HepG2 (cell line): ENCODE data around the gene VPS52. TPM values are rescaled to one million over a fixed set of nuclear protein-coding genes. Genes with fewer than 3 reads are reported as not detected.

Source experiments
- IKZF1 ChIP-seq: fragments of 450-650 bp; IDR thresholded peaks from 2 replicates; pipeline ENCODE4 v1.7.1; 2016
- KDM2A ChIP-seq: sonication (generic); formaldehyde crosslinking; IDR thresholded peaks from 2 replicates; pipeline ENCODE4 v1.4.0; 2020; ENCODE audit warnings: low read depth, missing genetic modification reagents, borderline replicate concordance
- PRPF4 ChIP-seq: fragments of 200-400 bp; formaldehyde crosslinking; IDR thresholded peaks from 2 replicates; pipeline ENCODE4 v1.6.1; 2016; ENCODE audit warnings: low read length, low read depth; ENCODE audit not compliant: poor library complexity, severe bottlenecking
- TP53 ChIP-seq: sonication (generic); formaldehyde crosslinking; conservative IDR thresholded peaks from 2 replicates; pipeline ENCODE4 v1.4.0; 2020; ENCODE audit warnings: missing genetic modification reagents
- ZNF124 ChIP-seq: sonication (generic); formaldehyde crosslinking; IDR thresholded peaks from 2 replicates; pipeline ENCODE4 v1.4.0; 2020; ENCODE audit warnings: missing genetic modification reagents
- ZNF460 ChIP-seq: sonication (generic); formaldehyde crosslinking; IDR thresholded peaks from 2 replicates; pipeline ENCODE4 v1.5.1; 2020; ENCODE audit warnings: missing genetic modification reagents, mild to moderate bottlenecking, borderline replicate concordance
- ZNF552 ChIP-seq: sonication (generic); formaldehyde crosslinking; IDR thresholded peaks from 2 replicates; pipeline ENCODE4 v1.9.0; 2022; ENCODE audit warnings: missing genetic modification reagents, mild to moderate bottlenecking, borderline replicate concordance
- ZNF75D ChIP-seq: sonication (generic); formaldehyde crosslinking; IDR thresholded peaks from 2 replicates; pipeline ENCODE4 v1.8.1; 2023; ENCODE audit warnings: missing genetic modification reagents, mild to moderate bottlenecking, borderline replicate concordance
- ZSCAN22 ChIP-seq: sonication (generic); formaldehyde crosslinking; IDR thresholded peaks from 2 replicates; pipeline ENCODE4 v1.4.0; 2020; ENCODE audit warnings: mild to moderate bottlenecking, missing genetic modification reagents
- polyA plus RNA-seq, 8 experiments: library from polyadenylated mRNA; depleted of rRNA in 3 of 8; stranded (reverse) in 7 of 8; unstranded in 1 of 8; fragments of >200 nt; fragmentation: Illumina TruSeq in 4 of 8; extraction: Trizol in 4 of 8; gene quantifications; 2 replicates each; pipeline versions ENCODE4 v1.2.1 to v1.2.3, GENCODE V29; 2011 to 2016; ENCODE audit warnings: low read depth in 4 of 8, missing spikeins in 1 of 8, mixed read lengths in 1 of 8; ENCODE audit not compliant: insufficient read depth in 1 of 8
- total RNA-seq, 5 experiments: library from RNA; depleted of rRNA; stranded (reverse); fragments of >200 nt; fragmentation: Illumina TruSeq; extraction: Trizol; gene quantifications; 2 replicates each; pipeline ENCODE4 v1.2.3, GENCODE V29; 2016; ENCODE audit warnings: low read depth in 1 of 5
- TF ChIP-seq, protein P1 (sequence below): sonication (generic); formaldehyde crosslinking; IDR thresholded peaks from 2 replicates; pipeline ENCODE4 v1.4.0; 2020; ENCODE audit warnings: mild to moderate bottlenecking, missing genetic modification reagents
- TF ChIP-seq, protein P2 (sequence below), 2 experiments: sonication (generic) in 1 of 2; formaldehyde crosslinking in 1 of 2; IDR thresholded peaks; 2 replicates each; pipeline versions ENCODE4 v1.6.1 to v1.9.0; 2014 to 2022; ENCODE audit warnings: antibody characterized with exemption in 1 of 2, borderline replicate concordance in 1 of 2, inconsistent platforms in 1 of 2, low read depth in 1 of 2, missing genetic modification reagents in 1 of 2
- TF ChIP-seq, protein P3 (sequence below): sonication (generic); formaldehyde crosslinking; IDR thresholded peaks from 2 replicates; pipeline ENCODE4 v1.4.0; 2020; ENCODE audit warnings: missing genetic modification reagents, mild to moderate bottlenecking, borderline replicate concordance
- TF ChIP-seq, protein P4 (sequence below): sonication (generic); formaldehyde crosslinking; IDR thresholded peaks from 2 replicates; pipeline ENCODE4 v1.4.0; 2020; ENCODE audit warnings: missing genetic modification reagents, borderline replicate concordance

Gene VPS52
- total and polyA plus RNA-seq, 2 of the 13 experiments (the other 11 are each of a cell fraction or from before 2014, with no cell fraction given) = 48.9 to 85.5 TPM

DNA sequence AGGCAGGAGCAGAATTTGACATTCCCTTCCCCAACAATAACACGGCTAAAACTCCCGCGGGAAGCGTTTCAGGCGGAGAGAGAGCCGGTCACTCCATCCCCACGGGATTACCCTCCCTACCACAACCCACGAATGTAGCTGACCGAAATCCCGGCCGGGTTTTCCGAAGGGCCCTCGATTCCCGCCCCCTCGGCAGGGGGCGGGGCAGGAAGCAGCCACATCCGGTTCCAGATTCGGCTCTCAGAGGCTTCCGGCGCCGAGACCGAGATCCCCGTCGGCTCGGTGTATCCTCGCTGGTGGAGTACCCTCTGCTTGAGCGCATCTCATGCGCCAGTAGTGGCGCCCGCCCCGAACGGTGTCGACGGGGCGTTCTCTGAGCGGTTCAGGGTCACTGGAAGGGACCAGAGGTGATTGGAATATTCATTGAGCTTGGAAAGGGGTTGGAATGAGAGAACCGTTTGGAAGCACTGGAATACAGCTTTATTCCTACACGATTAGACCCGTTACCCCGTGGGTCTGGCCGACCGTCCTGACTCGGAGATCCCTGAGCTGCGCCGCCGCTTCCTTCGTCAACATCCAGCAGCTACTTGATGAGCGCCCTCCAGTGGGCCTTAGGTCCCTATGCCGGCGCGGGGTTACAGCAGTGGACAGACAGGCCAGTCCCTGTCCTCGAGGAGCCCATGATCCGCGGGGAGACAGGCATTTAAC lies 27.7 kb upstream of the VPS52 start (continued):
- TF ChIP-seq, protein P1, sequence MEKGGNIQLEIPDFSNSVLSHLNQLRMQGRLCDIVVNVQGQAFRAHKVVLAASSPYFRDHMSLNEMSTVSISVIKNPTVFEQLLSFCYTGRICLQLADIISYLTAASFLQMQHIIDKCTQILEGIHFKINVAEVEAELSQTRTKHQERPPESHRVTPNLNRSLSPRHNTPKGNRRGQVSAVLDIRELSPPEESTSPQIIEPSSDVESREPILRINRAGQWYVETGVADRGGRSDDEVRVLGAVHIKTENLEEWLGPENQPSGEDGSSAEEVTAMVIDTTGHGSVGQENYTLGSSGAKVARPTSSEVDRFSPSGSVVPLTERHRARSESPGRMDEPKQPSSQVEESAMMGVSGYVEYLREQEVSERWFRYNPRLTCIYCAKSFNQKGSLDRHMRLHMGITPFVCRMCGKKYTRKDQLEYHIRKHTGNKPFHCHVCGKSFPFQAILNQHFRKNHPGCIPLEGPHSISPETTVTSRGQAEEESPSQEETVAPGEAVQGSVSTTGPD = peak; percentile 60; the same call in 1 of the 2 replicates
- TF ChIP-seq TP53 = peak; percentile 65; the same call in 1 of the 2 replicates
- TF ChIP-seq ZSCAN22 (CRISPR knock-in tag) = no peak
- TF ChIP-seq PRPF4 = no peak
- TF ChIP-seq ZNF552 (CRISPR knock-in tag) = no peak; the same call in 1 of the 2 replicates
- no peak for TF ChIP-seq IKZF1
- TF ChIP-seq, protein P2, sequence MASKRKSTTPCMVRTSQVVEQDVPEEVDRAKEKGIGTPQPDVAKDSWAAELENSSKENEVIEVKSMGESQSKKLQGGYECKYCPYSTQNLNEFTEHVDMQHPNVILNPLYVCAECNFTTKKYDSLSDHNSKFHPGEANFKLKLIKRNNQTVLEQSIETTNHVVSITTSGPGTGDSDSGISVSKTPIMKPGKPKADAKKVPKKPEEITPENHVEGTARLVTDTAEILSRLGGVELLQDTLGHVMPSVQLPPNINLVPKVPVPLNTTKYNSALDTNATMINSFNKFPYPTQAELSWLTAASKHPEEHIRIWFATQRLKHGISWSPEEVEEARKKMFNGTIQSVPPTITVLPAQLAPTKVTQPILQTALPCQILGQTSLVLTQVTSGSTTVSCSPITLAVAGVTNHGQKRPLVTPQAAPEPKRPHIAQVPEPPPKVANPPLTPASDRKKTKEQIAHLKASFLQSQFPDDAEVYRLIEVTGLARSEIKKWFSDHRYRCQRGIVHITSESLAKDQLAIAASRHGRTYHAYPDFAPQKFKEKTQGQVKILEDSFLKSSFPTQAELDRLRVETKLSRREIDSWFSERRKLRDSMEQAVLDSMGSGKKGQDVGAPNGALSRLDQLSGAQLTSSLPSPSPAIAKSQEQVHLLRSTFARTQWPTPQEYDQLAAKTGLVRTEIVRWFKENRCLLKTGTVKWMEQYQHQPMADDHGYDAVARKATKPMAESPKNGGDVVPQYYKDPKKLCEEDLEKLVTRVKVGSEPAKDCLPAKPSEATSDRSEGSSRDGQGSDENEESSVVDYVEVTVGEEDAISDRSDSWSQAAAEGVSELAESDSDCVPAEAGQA (IDR thresholded peaks at IDR 0.05; ENCODE audit: low read depth) = peak; percentile 38; the same call in 1 of the 2 replicates
- TF ChIP-seq, protein P2 (CRISPR knock-in tag; IDR thresholded peaks at IDR 0.05; ENCODE audit: borderline replicate concordance) = no peak
- TF ChIP-seq ZNF75D (CRISPR knock-in tag) = 0 out of 2 replicates have a peak, but pooled peaks have one; percentile 58
- TF ChIP-seq, protein P3, sequence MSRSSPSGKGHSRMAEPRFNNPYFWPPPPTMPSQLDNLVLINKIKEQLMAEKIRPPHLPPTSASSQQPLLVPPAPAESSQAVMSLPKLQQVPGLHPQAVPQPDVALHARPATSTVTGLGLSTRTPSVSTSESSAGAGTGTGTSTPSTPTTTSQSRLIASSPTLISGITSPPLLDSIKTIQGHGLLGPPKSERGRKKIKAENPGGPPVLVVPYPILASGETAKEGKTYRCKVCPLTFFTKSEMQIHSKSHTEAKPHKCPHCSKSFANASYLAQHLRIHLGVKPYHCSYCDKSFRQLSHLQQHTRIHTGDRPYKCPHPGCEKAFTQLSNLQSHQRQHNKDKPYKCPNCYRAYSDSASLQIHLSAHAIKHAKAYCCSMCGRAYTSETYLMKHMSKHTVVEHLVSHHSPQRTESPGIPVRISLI (CRISPR knock-in tag) = 0 out of 2 replicates have a peak, but pooled peaks have one; percentile 46
- TF ChIP-seq, protein P4, sequence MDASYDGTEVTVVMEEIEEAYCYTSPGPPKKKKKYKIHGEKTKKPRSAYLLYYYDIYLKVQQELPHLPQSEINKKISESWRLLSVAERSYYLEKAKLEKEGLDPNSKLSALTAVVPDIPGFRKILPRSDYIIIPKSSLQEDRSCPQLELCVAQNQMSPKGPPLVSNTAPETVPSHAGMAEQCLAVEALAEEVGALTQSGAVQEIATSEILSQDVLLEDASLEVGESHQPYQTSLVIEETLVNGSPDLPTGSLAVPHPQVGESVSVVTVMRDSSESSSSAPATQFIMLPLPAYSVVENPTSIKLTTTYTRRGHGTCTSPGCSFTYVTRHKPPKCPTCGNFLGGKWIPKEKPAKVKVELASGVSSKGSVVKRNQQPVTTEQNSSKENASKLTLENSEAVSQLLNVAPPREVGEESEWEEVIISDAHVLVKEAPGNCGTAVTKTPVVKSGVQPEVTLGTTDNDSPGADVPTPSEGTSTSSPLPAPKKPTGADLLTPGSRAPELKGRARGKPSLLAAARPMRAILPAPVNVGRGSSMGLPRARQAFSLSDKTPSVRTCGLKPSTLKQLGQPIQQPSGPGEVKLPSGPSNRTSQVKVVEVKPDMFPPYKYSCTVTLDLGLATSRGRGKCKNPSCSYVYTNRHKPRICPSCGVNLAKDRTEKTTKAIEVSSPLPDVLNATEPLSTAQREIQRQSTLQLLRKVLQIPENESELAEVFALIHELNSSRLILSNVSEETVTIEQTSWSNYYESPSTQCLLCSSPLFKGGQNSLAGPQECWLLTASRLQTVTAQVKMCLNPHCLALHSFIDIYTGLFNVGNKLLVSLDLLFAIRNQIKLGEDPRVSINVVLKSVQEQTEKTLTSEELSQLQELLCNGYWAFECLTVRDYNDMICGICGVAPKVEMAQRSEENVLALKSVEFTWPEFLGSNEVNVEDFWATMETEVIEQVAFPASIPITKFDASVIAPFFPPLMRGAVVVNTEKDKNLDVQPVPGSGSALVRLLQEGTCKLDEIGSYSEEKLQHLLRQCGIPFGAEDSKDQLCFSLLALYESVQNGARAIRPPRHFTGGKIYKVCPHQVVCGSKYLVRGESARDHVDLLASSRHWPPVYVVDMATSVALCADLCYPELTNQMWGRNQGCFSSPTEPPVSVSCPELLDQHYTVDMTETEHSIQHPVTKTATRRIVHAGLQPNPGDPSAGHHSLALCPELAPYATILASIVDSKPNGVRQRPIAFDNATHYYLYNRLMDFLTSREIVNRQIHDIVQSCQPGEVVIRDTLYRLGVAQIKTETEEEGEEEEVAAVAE (CRISPR knock-in tag) = peak; percentile 80; the same call in 1 of the 2 replicates
- peak; percentile 84 for TF ChIP-seq ZNF124 (CRISPR knock-in tag)
- TF ChIP-seq KDM2A (CRISPR knock-in tag) = peak; percentile 100
- no peak; the same call in 1 of the 2 replicates for TF ChIP-seq ZNF460 (CRISPR knock-in tag)
